Left ventricle myocardium inferior (tissue), 1 donor: Measurements from ENCODE around the gene TOP3B. TPM values are rescaled to one million over a fixed set of nuclear protein-coding genes. Genes with fewer than 3 reads are reported as not detected.

Source experiments
- DNase-seq: peaks from one replicate; pipeline ENCODE4 v3.0.0-alpha.2; 2020
- H3K27ac ChIP-seq: fragments of 200-600 bp; replicated peaks from 2 replicates; pipeline ENCODE4 v1.8.0; 2021
- H3K27me3 ChIP-seq: fragments of 200-600 bp; 2 replicates; pipeline ENCODE4 v1.8.0; 2021; ENCODE audit warnings: low read depth
- H3K36me3 ChIP-seq: fragments of 200-600 bp; 2 replicates; pipeline ENCODE4 v1.8.0; 2021
- H3K4me1 ChIP-seq: fragments of 200-600 bp; 2 replicates; pipeline ENCODE4 v1.8.0; 2021
- H3K4me3 ChIP-seq: fragments of 200-600 bp; 2 replicates; pipeline ENCODE4 v1.8.0; 2021; ENCODE audit warnings: mild to moderate bottlenecking, moderate library complexity
- H3K9me3 ChIP-seq: fragments of 200-600 bp; replicated peaks from 2 replicates; pipeline ENCODE4 v1.8.0; 2021
- intact Hi-C: fragments of 100-400 bp; cut with micrococcal nuclease; formaldehyde crosslinking; loops from one replicate; pipeline ENCODE4 v1.11.0; 2022
- total RNA-seq: library from RNA; stranded (reverse); fragmentation: NEBNext Ultra II Directional; extraction: Animal tissue kit (Norgen Biotek cat#: 25700); gene quantifications from one replicate; pipeline ENCODE4 v1.2.1, GENCODE V29; 2021
- TF ChIP-seq, protein P1 (sequence below): fragments of 200-600 bp; IDR thresholded peaks from 2 replicates; pipeline ENCODE4 v1.8.0; 2021; ENCODE audit warnings: antibody characterized with exemption, mild to moderate bottlenecking, borderline replicate concordance
- donor health status: DM: no; HTN: yes; CAD: no; lungs with severe emphysema.

The TOP3B gene
- total RNA-seq, 1 donor from 2014 or later: 11.2 TPM

DNA sequence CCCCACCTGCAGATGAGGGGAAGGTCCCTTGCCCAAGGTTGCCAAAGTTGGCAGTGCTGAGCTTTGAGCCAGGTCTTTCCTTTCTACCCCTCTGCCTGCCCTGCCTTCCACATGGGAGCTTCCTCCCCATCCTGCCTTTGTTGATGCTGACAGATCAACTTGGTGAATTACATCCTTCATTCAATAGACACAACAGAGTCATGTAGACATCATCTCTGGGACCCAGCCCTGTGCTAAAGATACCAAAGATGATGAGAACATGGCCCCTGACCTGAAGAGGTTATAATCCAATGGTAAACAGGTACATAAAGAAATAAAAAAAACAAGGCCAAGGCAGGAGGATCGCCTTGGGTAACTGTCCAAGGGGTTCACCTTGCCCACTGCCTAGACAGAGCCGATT, 72.7 kb downstream of the TOP3B start:
- Histone ChIP-seq H3K9me3 (no peaks in the 10 kb centered on the region), H3K36me3 (no peaks in the 10 kb centered on the region), H3K4me1 (no peaks in the 10 kb centered on the region), H3K27ac (no peak overlapping the region), H3K27me3 (no peaks in the 10 kb centered on the region), H3K4me3 (no peak overlapping the region)
- DNase-seq: no peak
- intact Hi-C loops: no loop called here
- TF ChIP-seq, protein P1, sequence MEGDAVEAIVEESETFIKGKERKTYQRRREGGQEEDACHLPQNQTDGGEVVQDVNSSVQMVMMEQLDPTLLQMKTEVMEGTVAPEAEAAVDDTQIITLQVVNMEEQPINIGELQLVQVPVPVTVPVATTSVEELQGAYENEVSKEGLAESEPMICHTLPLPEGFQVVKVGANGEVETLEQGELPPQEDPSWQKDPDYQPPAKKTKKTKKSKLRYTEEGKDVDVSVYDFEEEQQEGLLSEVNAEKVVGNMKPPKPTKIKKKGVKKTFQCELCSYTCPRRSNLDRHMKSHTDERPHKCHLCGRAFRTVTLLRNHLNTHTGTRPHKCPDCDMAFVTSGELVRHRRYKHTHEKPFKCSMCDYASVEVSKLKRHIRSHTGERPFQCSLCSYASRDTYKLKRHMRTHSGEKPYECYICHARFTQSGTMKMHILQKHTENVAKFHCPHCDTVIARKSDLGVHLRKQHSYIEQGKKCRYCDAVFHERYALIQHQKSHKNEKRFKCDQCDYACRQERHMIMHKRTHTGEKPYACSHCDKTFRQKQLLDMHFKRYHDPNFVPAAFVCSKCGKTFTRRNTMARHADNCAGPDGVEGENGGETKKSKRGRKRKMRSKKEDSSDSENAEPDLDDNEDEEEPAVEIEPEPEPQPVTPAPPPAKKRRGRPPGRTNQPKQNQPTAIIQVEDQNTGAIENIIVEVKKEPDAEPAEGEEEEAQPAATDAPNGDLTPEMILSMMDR: no peak

DNA sequence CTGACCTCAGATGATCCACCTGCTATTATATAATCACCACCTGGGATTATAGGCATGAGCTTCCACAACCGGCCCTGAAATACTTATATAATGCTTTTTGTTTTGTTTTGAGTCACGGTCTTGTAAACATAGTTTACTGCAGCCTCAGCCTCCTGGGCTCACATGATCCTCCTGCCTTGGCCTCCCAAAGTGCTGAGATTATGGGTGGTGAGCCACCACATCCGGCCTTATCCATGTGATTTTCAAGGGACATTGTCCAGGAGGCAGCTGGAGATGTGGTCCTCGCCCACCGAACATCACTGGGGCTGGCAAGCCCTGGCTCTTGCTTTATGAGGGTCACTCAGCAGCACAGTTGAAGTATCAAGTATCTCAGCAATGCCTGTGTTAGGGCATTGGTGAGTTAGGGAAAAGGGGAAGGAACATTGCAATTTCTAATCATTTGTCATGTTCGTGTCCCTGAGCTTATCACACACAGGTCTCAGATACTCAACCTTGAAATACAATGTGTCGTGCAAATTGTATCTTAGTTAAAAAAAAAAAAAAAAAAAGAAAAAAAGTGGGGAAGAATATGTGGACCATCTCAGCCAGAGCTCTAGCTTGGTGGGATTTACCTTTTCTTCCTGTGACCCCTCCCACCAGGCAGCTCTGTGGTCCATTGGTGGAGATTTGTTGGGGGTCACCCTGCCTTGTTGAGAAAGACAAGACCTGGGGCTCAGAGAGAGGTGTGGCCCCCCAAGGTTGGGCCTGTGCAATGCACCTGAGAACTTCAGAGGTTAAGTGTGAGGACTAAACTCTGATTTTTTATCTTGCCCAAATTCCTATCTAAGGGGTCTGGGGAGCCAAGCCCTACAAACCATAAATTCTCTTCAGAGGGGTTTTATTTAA, 74.7 kb downstream of the TOP3B start:
- H3K27me3 ChIP-seq: no peaks in the 10 kb centered on the region
- H3K36me3 ChIP-seq: no peaks in the 10 kb centered on the region
- DNase-seq: no peak
- H3K4me3 ChIP-seq: no peak overlapping the region
- H3K4me1 ChIP-seq: no peaks in the 10 kb centered on the region
- TF ChIP-seq, protein P1: no peak
- H3K9me3 ChIP-seq: no peaks in the 10 kb centered on the region
- no peak overlapping the region for H3K27ac ChIP-seq
- intact Hi-C loops: no loop called here

Other genes with a start within 250 kb of the TOP3B start
- 8.3 TPM for gene YPEL1, start 247.0 kb downstream of the TOP3B start, total RNA-seq
- gene MAPK1, start 115.1 kb downstream of the TOP3B start, total RNA-seq: 91.7 TPM
- gene PPM1F, start 29.9 kb downstream of the TOP3B start, total RNA-seq: 17.5 TPM